ENCODE results near the gene RHBDL3.

DNA sequence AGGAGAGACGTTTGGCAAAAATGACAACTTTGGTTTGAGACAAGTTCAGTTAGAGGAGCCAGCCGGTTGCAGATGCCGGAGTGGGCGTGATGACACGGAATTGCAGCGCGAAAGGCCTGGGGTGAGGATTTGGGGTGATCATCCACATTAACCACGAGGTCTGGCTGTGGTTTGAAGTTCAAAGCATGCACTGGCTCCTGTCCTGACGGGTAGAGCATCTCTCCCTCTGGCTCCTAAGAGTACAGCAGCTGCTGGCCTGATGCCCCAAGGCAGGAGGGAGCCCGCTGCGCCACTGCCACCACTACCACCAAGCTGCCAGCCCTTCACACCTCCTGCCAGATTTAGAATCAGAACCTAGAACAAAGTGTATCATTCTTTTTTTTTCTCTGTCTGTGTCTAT lies 3.7 kb downstream of the RHBDL3 start:
- TF ChIP-seq, protein P1, sequence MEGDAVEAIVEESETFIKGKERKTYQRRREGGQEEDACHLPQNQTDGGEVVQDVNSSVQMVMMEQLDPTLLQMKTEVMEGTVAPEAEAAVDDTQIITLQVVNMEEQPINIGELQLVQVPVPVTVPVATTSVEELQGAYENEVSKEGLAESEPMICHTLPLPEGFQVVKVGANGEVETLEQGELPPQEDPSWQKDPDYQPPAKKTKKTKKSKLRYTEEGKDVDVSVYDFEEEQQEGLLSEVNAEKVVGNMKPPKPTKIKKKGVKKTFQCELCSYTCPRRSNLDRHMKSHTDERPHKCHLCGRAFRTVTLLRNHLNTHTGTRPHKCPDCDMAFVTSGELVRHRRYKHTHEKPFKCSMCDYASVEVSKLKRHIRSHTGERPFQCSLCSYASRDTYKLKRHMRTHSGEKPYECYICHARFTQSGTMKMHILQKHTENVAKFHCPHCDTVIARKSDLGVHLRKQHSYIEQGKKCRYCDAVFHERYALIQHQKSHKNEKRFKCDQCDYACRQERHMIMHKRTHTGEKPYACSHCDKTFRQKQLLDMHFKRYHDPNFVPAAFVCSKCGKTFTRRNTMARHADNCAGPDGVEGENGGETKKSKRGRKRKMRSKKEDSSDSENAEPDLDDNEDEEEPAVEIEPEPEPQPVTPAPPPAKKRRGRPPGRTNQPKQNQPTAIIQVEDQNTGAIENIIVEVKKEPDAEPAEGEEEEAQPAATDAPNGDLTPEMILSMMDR (conservative IDR thresholded peaks at IDR 0.05): no peak
- TF ChIP-seq ZFX (IDR thresholded peaks at IDR 0.05): no peak

Data from C4-2B (cell line).